ENCODE results near the gene CHTF8.

Gene CHTF8

GRCh38 chr16:69093974-69094373, 38.4 kb downstream of the CHTF8 start:
- TF ChIP-seq TAF1 (IDR thresholded peaks at IDR 0.05; ENCODE audit: low read depth) (no peak), TCF12 (IDR thresholded peaks at IDR 0.05; ENCODE audit: low read depth) (no peak), RAD21 (IDR thresholded peaks at IDR 0.05; ENCODE audit: low read depth) (no peak), FOXM1 (IDR thresholded peaks at IDR 0.05; ENCODE audit: borderline replicate concordance, low read depth) (no peak), CEBPB (IDR thresholded peaks at IDR 0.05) (no peak), MAX (IDR thresholded peaks at IDR 0.05) (no peak), YY1 (IDR thresholded peaks at IDR 0.05; ENCODE audit: low read depth) (no peak), USF1 (IDR thresholded peaks at IDR 0.05) (no peak), NFIC (IDR thresholded peaks at IDR 0.05) (no peak), CREB1 (IDR thresholded peaks at IDR 0.05; ENCODE audit: low read depth) (no peak), EGR1 (IDR thresholded peaks at IDR 0.05) (no peak), REST (IDR thresholded peaks at IDR 0.05; ENCODE audit: low read depth) (no peak), EP300 (IDR thresholded peaks at IDR 0.05; ENCODE audit: borderline replicate concordance) (no peak)

- no peak for TF ChIP-seq USF1 (IDR thresholded peaks at IDR 0.05)
- TF ChIP-seq MAX (IDR thresholded peaks at IDR 0.05) = no peak
- TF ChIP-seq TEAD4 (IDR thresholded peaks at IDR 0.05) = no peak
- no peak for TF ChIP-seq YY1 (IDR thresholded peaks at IDR 0.05; ENCODE audit: low read depth)
- TF ChIP-seq RAD21 (IDR thresholded peaks at IDR 0.05; ENCODE audit: low read depth) = no peak
- TF ChIP-seq ZBTB7A (IDR thresholded peaks at IDR 0.05; ENCODE audit: low read depth) = no peak
- TF ChIP-seq EGR1 (IDR thresholded peaks at IDR 0.05) = no peak
- no peak for TF ChIP-seq CREB1 (IDR thresholded peaks at IDR 0.05; ENCODE audit: low read depth)
- TF ChIP-seq CEBPB (IDR thresholded peaks at IDR 0.05) = no peak
- TF ChIP-seq TAF1 (IDR thresholded peaks at IDR 0.05; ENCODE audit: low read depth) = no peak
- TF ChIP-seq REST (IDR thresholded peaks at IDR 0.05; ENCODE audit: low read depth) = no peak
- TF ChIP-seq NFIC (IDR thresholded peaks at IDR 0.05) = no peak
- no peak for TF ChIP-seq TCF12 (IDR thresholded peaks at IDR 0.05; ENCODE audit: low read depth)
These were observed 43.1 kb downstream of the CHTF8 start for GRCh38 chr16:69089091-69089910.

- no peak for TF ChIP-seq USF1 (IDR thresholded peaks at IDR 0.05)
- no peak for TF ChIP-seq FOXM1 (IDR thresholded peaks at IDR 0.05; ENCODE audit: borderline replicate concordance, low read depth)
- no peak for TF ChIP-seq EGR1 (IDR thresholded peaks at IDR 0.05)
- TF ChIP-seq TEAD4 (IDR thresholded peaks at IDR 0.05) = no peak
- TF ChIP-seq RAD21 (IDR thresholded peaks at IDR 0.05; ENCODE audit: low read depth) = no peak
- no peak for TF ChIP-seq TAF1 (IDR thresholded peaks at IDR 0.05; ENCODE audit: low read depth)
- TF ChIP-seq EP300 (IDR thresholded peaks at IDR 0.05; ENCODE audit: borderline replicate concordance) = no peak
- TF ChIP-seq NFIC (IDR thresholded peaks at IDR 0.05) = no peak
- TF ChIP-seq YY1 (IDR thresholded peaks at IDR 0.05; ENCODE audit: low read depth) = no peak
- no peak for TF ChIP-seq REST (IDR thresholded peaks at IDR 0.05; ENCODE audit: low read depth)
These were observed 43.7 kb downstream of the CHTF8 start for GRCh38 chr16:69088684-69089083.

GRCh38 chr16:69087161-69087581, 45.2 kb downstream of the CHTF8 start:
- no peak for TF ChIP-seq TCF12 (IDR thresholded peaks at IDR 0.05; ENCODE audit: low read depth)
- TF ChIP-seq EP300 (IDR thresholded peaks at IDR 0.05; ENCODE audit: borderline replicate concordance) = no peak
- TF ChIP-seq CREB1 (IDR thresholded peaks at IDR 0.05; ENCODE audit: low read depth) = no peak
- TF ChIP-seq RAD21 (IDR thresholded peaks at IDR 0.05; ENCODE audit: low read depth) = no peak
- TF ChIP-seq ZBTB7A (IDR thresholded peaks at IDR 0.05; ENCODE audit: low read depth) = no peak
- no peak for TF ChIP-seq FOXM1 (IDR thresholded peaks at IDR 0.05; ENCODE audit: borderline replicate concordance, low read depth)
- TF ChIP-seq CEBPB (IDR thresholded peaks at IDR 0.05) = no peak

Measured in Ishikawa (cell line).